ENCODE measurements around the gene ATG16L1.
"Not testable (repeated sequence)": the region's sequence is repeated elsewhere in the genome, so short reads cannot be mapped to it uniquely, and the experiment has no call there.

The ATG16L1 gene

GRCh38 chr2:233334915-233335314 lies 83.4 kb downstream of the ATG16L1 start:
- Histone ChIP-seq H3K36me3 (ENCODE audit: control insufficient read depth in 2 of 2, insufficient read depth in 1 of 2, low read length in 2 of 2) (no peaks in the 10 kb centered on the region), H3K9me3 (ENCODE audit: control insufficient read depth, insufficient read depth, low read depth, low read length) (no peaks in the 10 kb centered on the region), H3K4me3 (ENCODE audit: low read depth, low read length) (no peak overlapping the region), H3K27ac (ENCODE audit: extremely low read depth, low read depth, low read length) (no peak overlapping the region), H3K4me1 (ENCODE audit: control insufficient read depth, insufficient read depth, low read length) (no peaks in the 10 kb centered on the region)
- TF ChIP-seq ZNF704 (tag by site-specific recombination; IDR thresholded peaks at IDR 0.05) (no peak), ZSCAN16 (tag by site-specific recombination; IDR thresholded peaks at IDR 0.05) (no peak), GLIS1 (tag by site-specific recombination; IDR thresholded peaks at IDR 0.05) (no peak), OVOL3 (tag by site-specific recombination; IDR thresholded peaks at IDR 0.05) (no peak), YY1 (tag by site-specific recombination; IDR thresholded peaks at IDR 0.05) (no peak), ZNF248 (tag by site-specific recombination; IDR thresholded peaks at IDR 0.05) (no peak), ZNF202 (tag by site-specific recombination; IDR thresholded peaks at IDR 0.05; ENCODE audit: borderline replicate concordance) (no peak), ZNF837 (tag by site-specific recombination; IDR thresholded peaks at IDR 0.05) (no peak), ZNF157 (tag by site-specific recombination; IDR thresholded peaks at IDR 0.05) (no peak), ZNF701 (tag by site-specific recombination; IDR thresholded peaks at IDR 0.05) (no peak), ZBTB48 (tag by site-specific recombination; IDR thresholded peaks at IDR 0.05) (no peak), ZNF791 (tag by site-specific recombination; IDR thresholded peaks at IDR 0.05) (no peak), ZNF350 (tag by site-specific recombination; IDR thresholded peaks at IDR 0.05) (no peak), MZF1 (tag by site-specific recombination; IDR thresholded peaks at IDR 0.05; ENCODE audit: borderline replicate concordance) (no peak), ZNF133 (tag by site-specific recombination; IDR thresholded peaks at IDR 0.05) (no peak), ZNF623 (tag by site-specific recombination; IDR thresholded peaks at IDR 0.05) (no peak), ZNF239 (tag by site-specific recombination; IDR thresholded peaks at IDR 0.05) (no peak), ZNF600 (tag by site-specific recombination; IDR thresholded peaks at IDR 0.05) (no peak)
- TF ChIP-seq, protein P1, sequence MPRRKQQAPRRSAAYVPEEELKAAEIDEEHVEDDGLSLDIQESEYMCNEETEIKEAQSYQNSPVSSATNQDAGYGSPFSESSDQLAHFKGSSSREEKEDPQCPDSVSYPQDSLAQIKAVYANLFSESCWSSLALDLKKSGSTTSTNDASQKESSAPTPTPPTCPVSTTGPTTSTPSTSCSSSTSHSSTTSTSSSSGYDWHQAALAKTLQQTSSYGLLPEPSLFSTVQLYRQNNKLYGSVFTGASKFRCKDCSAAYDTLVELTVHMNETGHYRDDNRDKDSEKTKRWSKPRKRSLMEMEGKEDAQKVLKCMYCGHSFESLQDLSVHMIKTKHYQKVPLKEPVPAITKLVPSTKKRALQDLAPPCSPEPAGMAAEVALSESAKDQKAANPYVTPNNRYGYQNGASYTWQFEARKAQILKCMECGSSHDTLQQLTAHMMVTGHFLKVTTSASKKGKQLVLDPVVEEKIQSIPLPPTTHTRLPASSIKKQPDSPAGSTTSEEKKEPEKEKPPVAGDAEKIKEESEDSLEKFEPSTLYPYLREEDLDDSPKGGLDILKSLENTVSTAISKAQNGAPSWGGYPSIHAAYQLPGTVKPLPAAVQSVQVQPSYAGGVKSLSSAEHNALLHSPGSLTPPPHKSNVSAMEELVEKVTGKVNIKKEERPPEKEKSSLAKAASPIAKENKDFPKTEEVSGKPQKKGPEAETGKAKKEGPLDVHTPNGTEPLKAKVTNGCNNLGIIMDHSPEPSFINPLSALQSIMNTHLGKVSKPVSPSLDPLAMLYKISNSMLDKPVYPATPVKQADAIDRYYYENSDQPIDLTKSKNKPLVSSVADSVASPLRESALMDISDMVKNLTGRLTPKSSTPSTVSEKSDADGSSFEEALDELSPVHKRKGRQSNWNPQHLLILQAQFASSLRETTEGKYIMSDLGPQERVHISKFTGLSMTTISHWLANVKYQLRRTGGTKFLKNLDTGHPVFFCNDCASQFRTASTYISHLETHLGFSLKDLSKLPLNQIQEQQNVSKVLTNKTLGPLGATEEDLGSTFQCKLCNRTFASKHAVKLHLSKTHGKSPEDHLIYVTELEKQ (tag by site-specific recombination; IDR thresholded peaks at IDR 0.05; ENCODE audit: borderline replicate concordance) = no peak
- TF ChIP-seq, protein P2, sequence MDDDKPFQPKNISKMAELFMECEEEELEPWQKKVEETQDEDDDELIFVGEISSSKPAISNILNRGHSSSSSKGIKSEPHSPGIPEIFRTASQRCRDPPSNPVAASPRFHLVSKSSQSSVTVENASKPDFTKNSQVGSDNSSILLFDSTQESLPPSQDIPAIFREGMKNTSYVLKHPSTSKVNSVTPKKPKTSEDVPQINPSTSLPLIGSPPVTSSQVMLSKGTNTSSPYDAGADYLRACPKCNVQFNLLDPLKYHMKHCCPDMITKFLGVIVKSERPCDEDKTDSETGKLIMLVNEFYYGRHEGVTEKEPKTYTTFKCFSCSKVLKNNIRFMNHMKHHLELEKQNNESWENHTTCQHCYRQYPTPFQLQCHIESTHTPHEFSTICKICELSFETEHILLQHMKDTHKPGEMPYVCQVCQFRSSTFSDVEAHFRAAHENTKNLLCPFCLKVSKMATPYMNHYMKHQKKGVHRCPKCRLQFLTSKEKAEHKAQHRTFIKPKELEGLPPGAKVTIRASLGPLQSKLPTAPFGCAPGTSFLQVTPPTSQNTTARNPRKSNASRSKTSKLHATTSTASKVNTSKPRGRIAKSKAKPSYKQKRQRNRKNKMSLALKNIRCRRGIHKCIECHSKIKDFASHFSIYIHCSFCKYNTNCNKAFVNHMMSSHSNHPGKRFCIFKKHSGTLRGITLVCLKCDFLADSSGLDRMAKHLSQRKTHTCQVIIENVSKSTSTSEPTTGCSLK (tag by site-specific recombination; IDR thresholded peaks at IDR 0.05) = no peak
- POLR2A ChIA-PET = interaction anchor here (0.6 kb wide), 1 partner anchor 12 kb away, joined by 3 read pairs; no protein-coding TSS in a partner anchor
- CTCF ChIA-PET = no interaction called here

- H3K36me3 ChIP-seq (ENCODE audit: control insufficient read depth in 2 of 2, insufficient read depth in 1 of 2, low read length in 2 of 2); H3K4me1 ChIP-seq (ENCODE audit: control insufficient read depth, insufficient read depth, low read length); CTCF ChIA-PET; H3K9me3 ChIP-seq (ENCODE audit: control insufficient read depth, insufficient read depth, low read depth, low read length); H3K4me3 ChIP-seq (ENCODE audit: low read depth, low read length); POLR2A ChIA-PET; H3K27ac ChIP-seq (ENCODE audit: extremely low read depth, low read depth, low read length): not testable (repeated sequence)
These were observed 84.6 kb downstream of the ATG16L1 start for GRCh38 chr2:233336091-233336490.

All from HEK293 (cell line).